ENCODE measurements around the gene CHRDL2.

DNA sequence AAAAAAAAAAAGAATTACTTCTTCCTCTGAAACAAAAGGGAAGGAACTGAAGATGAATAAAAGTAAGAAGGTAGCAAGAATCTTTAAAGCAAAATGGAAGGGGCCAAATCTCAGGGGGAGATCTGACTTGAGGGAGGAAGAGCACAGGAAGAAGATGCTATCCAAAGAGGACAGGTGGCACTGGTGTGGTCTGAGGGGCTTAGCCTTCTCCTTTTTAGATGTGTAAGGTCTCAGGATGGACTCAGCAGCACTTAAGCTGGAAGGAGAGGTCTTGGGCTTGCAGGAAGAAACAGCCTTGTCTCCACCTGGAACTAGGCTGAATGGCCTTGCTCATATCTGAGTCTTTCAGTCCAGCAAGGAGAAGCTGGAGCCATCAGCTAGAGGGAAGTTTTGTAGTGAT lies 12.4 kb upstream of the CHRDL2 start:
- TF ChIP-seq EZH2 (IDR thresholded peaks at IDR 0.05; ENCODE audit: insufficient read depth, poor library complexity, severe bottlenecking) (no peak), EZH2phosphoT487 (IDR thresholded peaks at IDR 0.05; ENCODE audit: insufficient read depth, low read depth) (no peak)

All from GM23248 (cell line).